Measurements from ENCODE around the gene GABRR2.

GRCh38 chr6:89216411-89216810 is 98.7 kb downstream of the GABRR2 start:
- TF ChIP-seq POLR2A (IDR thresholded peaks at IDR 0.05) (no peak), CTCF (IDR thresholded peaks at IDR 0.05) (no peak), EP300 (IDR thresholded peaks at IDR 0.05) (no peak), POLR2AphosphoS5 (IDR thresholded peaks at IDR 0.05) (no peak)
